ENCODE data around the gene MUC2. TPM values are rescaled to one million over a fixed set of nuclear protein-coding genes. Genes with fewer than 3 reads are reported as not detected.

The MUC2 gene
- polyA plus RNA-seq, 3 donors = not detected

DNA sequence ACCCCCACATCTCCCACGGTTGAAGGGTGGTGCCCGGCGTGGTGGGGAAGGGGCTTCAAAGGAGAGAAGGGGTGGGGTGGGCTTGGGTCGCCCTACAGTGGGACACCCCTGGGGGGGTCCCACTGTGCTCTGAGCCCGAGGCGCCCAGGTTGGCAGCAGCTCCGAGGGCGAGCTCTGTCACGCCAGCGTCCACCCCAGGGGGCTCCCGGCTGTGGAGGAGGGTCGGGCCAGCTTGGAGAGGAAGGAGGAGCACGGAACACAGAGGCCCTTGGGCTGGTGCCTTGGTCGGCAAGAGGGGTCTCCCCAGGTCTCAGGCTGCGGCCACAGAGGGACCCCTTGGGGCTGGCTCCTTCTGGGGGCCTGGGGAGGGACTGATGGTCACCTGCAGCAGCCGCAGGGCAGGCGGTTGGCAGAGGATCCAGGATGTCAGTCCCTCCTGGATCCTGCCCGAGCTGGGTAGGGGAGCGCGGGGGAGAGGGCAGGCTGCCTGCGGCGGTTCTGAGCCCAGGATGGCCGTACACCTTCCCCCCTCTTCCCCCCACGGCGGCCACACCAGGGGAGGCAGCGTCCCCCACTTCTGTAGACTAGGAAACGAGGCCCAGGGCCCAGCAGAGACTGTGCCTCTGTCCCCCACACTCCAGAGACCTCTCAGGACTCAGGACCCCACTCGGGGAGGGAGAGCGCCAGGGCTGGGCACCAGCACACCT lies 38.9 kb upstream of the MUC2 start:
- intact Hi-C loops (cut with micrococcal nuclease) = no loop called here
- 89% methylated on average over 23 of the region's 29 CpGs for WGBS (ENCODE audit: insufficient coverage)
- H3K27me3 Mint-ChIP-seq (ENCODE audit: low read depth in 3 of 3) = peaks cover 0 to 5% (median 2%) of the 10 kb centered on the region in 3 donors
- no peak overlapping the region for H3K4me2 ChIP-seq (replicated peaks; ENCODE audit: extremely low read depth, low read length, poor library complexity, severe bottlenecking)
- no peak overlapping the region for H3K9ac ChIP-seq (ENCODE audit: insufficient read depth, low read length, poor library complexity, severe bottlenecking)
- H3K27ac Mint-ChIP-seq = no peak overlapping the region
- H4K20me1 ChIP-seq (ENCODE audit: insufficient read depth, low read length) = no peaks in the 10 kb centered on the region
- no peaks in the 10 kb centered on the region for H3K36me3 Mint-ChIP-seq
- no peaks in the 10 kb centered on the region for H3K36me3 ChIP-seq (replicated peaks in 1 of 2; ENCODE audit: control insufficient read depth in 1 of 2, insufficient read depth in 2 of 2, low read length in 2 of 2)
- H3K9me3 Mint-ChIP-seq = peaks cover 0 to 6% (median 2%) of the 10 kb centered on the region in 7 donors
- TF ChIP-seq, protein P1, sequence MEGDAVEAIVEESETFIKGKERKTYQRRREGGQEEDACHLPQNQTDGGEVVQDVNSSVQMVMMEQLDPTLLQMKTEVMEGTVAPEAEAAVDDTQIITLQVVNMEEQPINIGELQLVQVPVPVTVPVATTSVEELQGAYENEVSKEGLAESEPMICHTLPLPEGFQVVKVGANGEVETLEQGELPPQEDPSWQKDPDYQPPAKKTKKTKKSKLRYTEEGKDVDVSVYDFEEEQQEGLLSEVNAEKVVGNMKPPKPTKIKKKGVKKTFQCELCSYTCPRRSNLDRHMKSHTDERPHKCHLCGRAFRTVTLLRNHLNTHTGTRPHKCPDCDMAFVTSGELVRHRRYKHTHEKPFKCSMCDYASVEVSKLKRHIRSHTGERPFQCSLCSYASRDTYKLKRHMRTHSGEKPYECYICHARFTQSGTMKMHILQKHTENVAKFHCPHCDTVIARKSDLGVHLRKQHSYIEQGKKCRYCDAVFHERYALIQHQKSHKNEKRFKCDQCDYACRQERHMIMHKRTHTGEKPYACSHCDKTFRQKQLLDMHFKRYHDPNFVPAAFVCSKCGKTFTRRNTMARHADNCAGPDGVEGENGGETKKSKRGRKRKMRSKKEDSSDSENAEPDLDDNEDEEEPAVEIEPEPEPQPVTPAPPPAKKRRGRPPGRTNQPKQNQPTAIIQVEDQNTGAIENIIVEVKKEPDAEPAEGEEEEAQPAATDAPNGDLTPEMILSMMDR (IDR thresholded peaks at IDR 0.05) = no peak
- no peak overlapping the region for H3K4me3 ChIP-seq (replicated peaks in 1 of 3; ENCODE audit: low read depth in 2 of 3, low read length in 3 of 3)
- no peak overlapping the region for H3K4me3 Mint-ChIP-seq
- no peak overlapping the region for H3K27ac ChIP-seq (ENCODE audit: low read depth in 1 of 2, low read length in 2 of 2)
- H3K4me1 Mint-ChIP-seq = no peaks in the 10 kb centered on the region
- H2AFZ ChIP-seq (ENCODE audit: insufficient read depth, low read depth, low read length, poor library complexity, severe bottlenecking) = no peak overlapping the region
- H3K79me2 ChIP-seq (ENCODE audit: insufficient read depth, low read length) = no peaks in the 10 kb centered on the region
- H3K4me1 ChIP-seq (ENCODE audit: control insufficient read depth in 1 of 2, insufficient read depth in 2 of 2, low read length in 2 of 2) = no peaks in the 10 kb centered on the region
- no peaks in the 10 kb centered on the region for H3K27me3 ChIP-seq (ENCODE audit: control insufficient read depth in 2 of 2, insufficient read depth in 2 of 2, low read length in 2 of 2)
- H3K9me3 ChIP-seq (replicated peaks in 1 of 2; ENCODE audit: control insufficient read depth in 1 of 2, insufficient read depth in 1 of 2, low read length in 2 of 2) = no peaks in the 10 kb centered on the region
- DNase-seq = no peak

- Histone ChIP-seq H3K4me1 (ENCODE audit: control insufficient read depth in 1 of 2, insufficient read depth in 2 of 2, low read length in 2 of 2) (no peaks in the 10 kb centered on the region), H3K36me3 (replicated peaks in 1 of 2; ENCODE audit: control insufficient read depth in 1 of 2, insufficient read depth in 2 of 2, low read length in 2 of 2) (no peaks in the 10 kb centered on the region), H3K27ac (ENCODE audit: low read depth in 1 of 2, low read length in 2 of 2) (no peak within 1 kb of the TSS), H3K9ac (ENCODE audit: insufficient read depth, low read length, poor library complexity, severe bottlenecking) (no peak within 1 kb of the TSS), H3K9me3 (replicated peaks in 1 of 2; ENCODE audit: control insufficient read depth in 1 of 2, insufficient read depth in 1 of 2, low read length in 2 of 2) (no peaks in the 10 kb centered on the region), H4K20me1 (ENCODE audit: insufficient read depth, low read length) (no peaks in the 10 kb centered on the region), H3K4me3 (replicated peaks in 1 of 3; ENCODE audit: low read depth in 2 of 3, low read length in 3 of 3) (no peak within 1 kb of the TSS), H2AFZ (ENCODE audit: insufficient read depth, low read depth, low read length, poor library complexity, severe bottlenecking) (no peak within 1 kb of the TSS), H3K79me2 (ENCODE audit: insufficient read depth, low read length) (no peaks in the 10 kb centered on the region), H3K4me2 (replicated peaks; ENCODE audit: extremely low read depth, low read length, poor library complexity, severe bottlenecking) (no peak within 1 kb of the TSS), H3K27me3 (ENCODE audit: control insufficient read depth in 2 of 2, insufficient read depth in 2 of 2, low read length in 2 of 2) (no peaks in the 10 kb centered on the region)
- no peaks in the 10 kb centered on the region for H3K4me1 Mint-ChIP-seq
- DNase-seq = no peak
- TF ChIP-seq, protein P1 (IDR thresholded peaks at IDR 0.05) = no peak
- H3K27ac Mint-ChIP-seq = no peak within 1 kb of the TSS
- no peak within 1 kb of the TSS for H3K4me3 Mint-ChIP-seq
- no peaks in the 10 kb centered on the region for H3K36me3 Mint-ChIP-seq
- 85% methylated on average over 42 of the region's 42 CpGs for WGBS (ENCODE audit: insufficient coverage)
- H3K27me3 Mint-ChIP-seq (ENCODE audit: low read depth in 3 of 3) = peaks cover 0 to 6% (median 2%) of the 10 kb centered on the region in 3 donors
- peaks cover 0 to 6% (median 2%) of the 10 kb centered on the region in 7 donors for H3K9me3 Mint-ChIP-seq
- intact Hi-C loops (cut with micrococcal nuclease) = no loop called here
Measured at GRCh38 chr11:1036303-1036923, 38.3 kb upstream of the MUC2 start, which contains the start of gene MUC6. Gene MUC6 (minus strand): TSS chr11:1036718. CDS start chr11:1036655, 63 bp downstream.

Measured in CD14-positive monocyte (primary cell).